ENCODE data around the gene KDM4C.
"Not testable (repeated sequence)": the region's sequence is repeated elsewhere in the genome, so short reads cannot be mapped to it uniquely, and the experiment has no call there.

Gene KDM4C

GRCh38 chr9:6757132-6757455 lies 679 bp upstream of the KDM4C start:
- peak; percentile 62 for ATAC-seq
- H3K4me3 Mint-ChIP-seq: peak overlapping the region; percentile 91
- H3K27me3 Mint-ChIP-seq: no peaks in the 10 kb centered on the region
- peaks cover 33% of the 10 kb centered on the region for H3K4me1 Mint-ChIP-seq
- no peaks in the 10 kb centered on the region for H3K9me3 Mint-ChIP-seq
- H3K36me3 Mint-ChIP-seq: no peaks in the 10 kb centered on the region
- H3K27ac Mint-ChIP-seq: peak overlapping the region; percentile 100

- ATAC-seq: peak; percentile 66
- peak overlapping the region; percentile 91 for H3K4me3 Mint-ChIP-seq
- H3K27me3 Mint-ChIP-seq: no peaks in the 10 kb centered on the region
- H3K4me1 Mint-ChIP-seq: peaks cover 38% of the 10 kb centered on the region
- peak overlapping the region; percentile 100 for H3K27ac Mint-ChIP-seq
- H3K9me3 Mint-ChIP-seq: peaks cover 2% of the 10 kb centered on the region
- peaks cover 5% of the 10 kb centered on the region for H3K36me3 Mint-ChIP-seq
These were observed 400 bp downstream of the KDM4C start for GRCh38 chr9:6758248-6758497.

GRCh38 chr9:6758498-6759184 lies 868 bp downstream of the KDM4C start:
- Mint-ChIP-seq H3K4me3 (peak overlapping the region; percentile 91), H3K27ac (peak overlapping the region; percentile 100), H3K36me3 (peaks cover 9% of the 10 kb centered on the region), H3K4me1 (peaks cover 43% of the 10 kb centered on the region), H3K27me3 (no peaks in the 10 kb centered on the region), H3K9me3 (peaks cover 5% of the 10 kb centered on the region)
- peak; percentile 49 for ATAC-seq

- peak overlapping the region; percentile 100 for H3K27ac Mint-ChIP-seq
- H3K4me3 Mint-ChIP-seq: peak overlapping the region; percentile 91
- H3K27me3 Mint-ChIP-seq: no peaks in the 10 kb centered on the region
- no peak for ATAC-seq
- H3K36me3 Mint-ChIP-seq: peaks cover 9% of the 10 kb centered on the region
- H3K4me1 Mint-ChIP-seq: peaks cover 50% of the 10 kb centered on the region
- peaks cover 5% of the 10 kb centered on the region for H3K9me3 Mint-ChIP-seq
These were observed 1.6 kb downstream of the KDM4C start for GRCh38 chr9:6759185-6759977.

GRCh38 chr9:6761306-6761705 lies 3.5 kb downstream of the KDM4C start:
- peaks cover 15% of the 10 kb centered on the region for H3K36me3 Mint-ChIP-seq
- H3K9me3 Mint-ChIP-seq: peaks cover 5% of the 10 kb centered on the region
- no peaks in the 10 kb centered on the region for H3K27me3 Mint-ChIP-seq
- H3K27ac Mint-ChIP-seq: peak overlapping the region; percentile 50
- ATAC-seq: no peak
- H3K4me1 Mint-ChIP-seq: peaks cover 68% of the 10 kb centered on the region
- H3K4me3 Mint-ChIP-seq: no peak overlapping the region

GRCh38 chr9:6763244-6763643 lies 5.5 kb downstream of the KDM4C start:
- ATAC-seq: no peak
- Mint-ChIP-seq H3K27me3 (no peaks in the 10 kb centered on the region), H3K4me3 (no peak overlapping the region), H3K36me3 (peaks cover 15% of the 10 kb centered on the region), H3K9me3 (peaks cover 5% of the 10 kb centered on the region), H3K27ac (no peak overlapping the region), H3K4me1 (peaks cover 75% of the 10 kb centered on the region)

- Mint-ChIP-seq H3K4me1 (peaks cover 82% of the 10 kb centered on the region), H3K27me3 (no peaks in the 10 kb centered on the region), H3K4me3 (no peak overlapping the region), H3K27ac (no peak overlapping the region), H3K9me3 (peaks cover 5% of the 10 kb centered on the region), H3K36me3 (peaks cover 15% of the 10 kb centered on the region)
- ATAC-seq: no peak
These were observed 6.2 kb downstream of the KDM4C start for GRCh38 chr9:6764011-6764410.

- H3K27ac Mint-ChIP-seq: no peak overlapping the region
- H3K27me3 Mint-ChIP-seq: no peaks in the 10 kb centered on the region
- H3K36me3 Mint-ChIP-seq: peaks cover 15% of the 10 kb centered on the region
- H3K9me3 Mint-ChIP-seq: peaks cover 5% of the 10 kb centered on the region
- peaks cover 87% of the 10 kb centered on the region for H3K4me1 Mint-ChIP-seq
- ATAC-seq: no peak
- no peak overlapping the region for H3K4me3 Mint-ChIP-seq
These were observed 6.8 kb downstream of the KDM4C start for GRCh38 chr9:6764523-6764922.

- H3K4me1 Mint-ChIP-seq: peaks cover 88% of the 10 kb centered on the region
- H3K9me3 Mint-ChIP-seq: peaks cover 5% of the 10 kb centered on the region
- H3K36me3 Mint-ChIP-seq: peaks cover 15% of the 10 kb centered on the region
- no peak overlapping the region for H3K27ac Mint-ChIP-seq
- no peak overlapping the region for H3K4me3 Mint-ChIP-seq
- ATAC-seq: no peak
- H3K27me3 Mint-ChIP-seq: no peaks in the 10 kb centered on the region
These were observed 7.2 kb downstream of the KDM4C start for GRCh38 chr9:6764950-6765349.

GRCh38 chr9:6765396-6765795 lies 7.6 kb downstream of the KDM4C start:
- Mint-ChIP-seq H3K27me3 (no peaks in the 10 kb centered on the region), H3K27ac (no peak overlapping the region), H3K4me3 (no peak overlapping the region), H3K9me3 (peaks cover 5% of the 10 kb centered on the region), H3K4me1 (peaks cover 83% of the 10 kb centered on the region), H3K36me3 (peaks cover 15% of the 10 kb centered on the region)
- no peak for ATAC-seq

- no peak for ATAC-seq
- Mint-ChIP-seq H3K27me3 (no peaks in the 10 kb centered on the region), H3K4me1 (peaks cover 75% of the 10 kb centered on the region), H3K36me3 (peaks cover 15% of the 10 kb centered on the region), H3K27ac (no peak overlapping the region), H3K4me3 (no peak overlapping the region), H3K9me3 (peaks cover 5% of the 10 kb centered on the region)
These were observed 8.8 kb downstream of the KDM4C start for GRCh38 chr9:6766606-6767005.

GRCh38 chr9:6768587-6768986 lies 10.8 kb downstream of the KDM4C start:
- not testable (repeated sequence) for H3K9me3 Mint-ChIP-seq, H3K27me3 Mint-ChIP-seq, ATAC-seq, H3K4me3 Mint-ChIP-seq, H3K36me3 Mint-ChIP-seq, H3K27ac Mint-ChIP-seq
- H3K4me1 Mint-ChIP-seq: peaks cover 61% of the 10 kb centered on the region

GRCh38 chr9:6771722-6772121 lies 13.9 kb downstream of the KDM4C start:
- no peak overlapping the region for H3K4me3 Mint-ChIP-seq
- H3K27me3 Mint-ChIP-seq: no peaks in the 10 kb centered on the region
- ATAC-seq: no peak
- no peaks in the 10 kb centered on the region for H3K9me3 Mint-ChIP-seq
- H3K36me3 Mint-ChIP-seq: peaks cover 9% of the 10 kb centered on the region
- H3K4me1 Mint-ChIP-seq: peaks cover 50% of the 10 kb centered on the region
- no peak overlapping the region for H3K27ac Mint-ChIP-seq

GRCh38 chr9:6777213-6777902 lies 19.6 kb downstream of the KDM4C start:
- no peaks in the 10 kb centered on the region for H3K27me3 Mint-ChIP-seq
- peaks cover 63% of the 10 kb centered on the region for H3K4me1 Mint-ChIP-seq
- H3K9me3 Mint-ChIP-seq: no peaks in the 10 kb centered on the region
- ATAC-seq: no peak
- H3K36me3 Mint-ChIP-seq: peaks cover 11% of the 10 kb centered on the region
- H3K27ac Mint-ChIP-seq: peak overlapping the region; percentile 29
- H3K4me3 Mint-ChIP-seq: peak overlapping the region; percentile 8

GRCh38 chr9:6779417-6780241 lies 21.9 kb downstream of the KDM4C start:
- no peak overlapping the region for H3K27ac Mint-ChIP-seq

More at GRCh38 chr9:6779417-6780241, 21.9 kb downstream of the KDM4C start:
- H3K4me3 Mint-ChIP-seq: no peak overlapping the region
- no peaks in the 10 kb centered on the region for H3K9me3 Mint-ChIP-seq
- H3K36me3 Mint-ChIP-seq: peaks cover 11% of the 10 kb centered on the region
- ATAC-seq: no peak
- H3K4me1 Mint-ChIP-seq: peaks cover 84% of the 10 kb centered on the region
- no peaks in the 10 kb centered on the region for H3K27me3 Mint-ChIP-seq

Data from stimulated activated memory B cell treated with anti-CD40 and anti-IgM and Interleukin-4, amounts not matched to agents 10 μg/mL and 1 μg/mL and 100 μg/mL, for 72 hours (primary cell).